Iris pigment epithelial cell (primary cell): ENCODE data around the gene MYH15.
A peak's percentile ranks its signal among the peaks of the same experiment; 100 is the strongest.

ENCODE experiments used
- DNase-seq: peaks from one replicate; pipeline ENCODE4 v3.0.0-alpha.2; 2011; ENCODE audit warnings: low read depth

The MYH15 gene

GRCh38 chr3:108334701-108335100 is 175.7 kb downstream of the MYH15 start:
- DNase-seq = peak; percentile 4

DNA sequence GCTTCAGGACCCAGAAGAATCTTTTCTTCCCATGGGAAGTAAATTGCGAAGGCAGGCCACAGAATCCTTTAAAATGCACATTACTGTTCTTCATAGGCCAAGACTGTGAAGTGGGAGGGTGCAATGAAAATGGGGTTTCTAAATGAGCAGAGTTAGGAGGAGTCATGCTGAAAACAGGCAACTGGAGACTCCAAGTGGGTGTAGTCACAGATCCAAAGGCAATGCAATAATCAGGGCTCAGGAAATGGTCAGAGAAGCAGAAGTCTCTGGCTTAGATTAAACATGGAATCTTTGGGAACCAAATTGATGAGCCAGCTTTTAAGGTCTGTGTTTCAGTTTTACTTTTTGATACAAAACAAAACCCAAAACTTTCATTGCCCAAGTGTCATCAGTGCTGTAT is 176.4 kb downstream of the MYH15 start:
- no peak for DNase-seq

DNA sequence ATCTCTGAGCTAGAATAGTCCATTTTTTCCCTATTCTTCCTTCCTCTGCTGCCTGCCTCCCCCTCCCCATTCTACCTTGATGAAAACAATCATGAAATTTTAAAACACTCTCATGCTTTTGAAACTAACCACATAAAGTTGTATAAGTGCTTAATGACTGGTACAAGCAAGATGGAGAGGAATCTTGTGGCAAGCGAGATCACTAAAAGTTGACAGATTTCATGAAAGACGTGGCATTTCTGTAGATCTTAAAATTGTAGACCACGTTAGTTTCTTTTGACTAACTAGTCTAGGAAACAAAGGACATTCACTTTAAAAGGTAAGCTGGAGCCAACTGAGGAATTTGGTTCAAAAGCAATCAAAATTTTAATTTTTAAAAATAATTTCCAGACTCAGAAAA is 178.6 kb downstream of the MYH15 start:
- DNase-seq = no peak
